ENCODE data around the gene COX19.

Gene COX19

GRCh38 chr7:990933-991728 lies 15.8 kb upstream of the COX19 start:
- DNase-seq (ENCODE audit: extremely low spot score), result no peak
- ChIA-PET POLR2A (no interaction called here), CTCF (interaction anchor here (3.1 kb wide), 1 partner anchor 75 kb away, joined by 47 read pairs; no protein-coding TSS in a partner anchor)
- no peak for TF ChIP-seq BHLHE40 (IDR thresholded peaks at IDR 0.05; ENCODE audit: borderline replicate concordance)
- no peak for TF ChIP-seq NFRKB (IDR thresholded peaks at IDR 0.05)
- no peak for TF ChIP-seq HDGF (IDR thresholded peaks at IDR 0.05; ENCODE audit: borderline replicate concordance)
- no peak for TF ChIP-seq ZNF384 (IDR thresholded peaks at IDR 0.05)
- TF ChIP-seq FOXM1 (IDR thresholded peaks at IDR 0.05; ENCODE audit: borderline replicate concordance), result no peak
- no peak for TF ChIP-seq SP1 (IDR thresholded peaks at IDR 0.05)
- TF ChIP-seq ARNT (IDR thresholded peaks at IDR 0.05), result no peak
- TF ChIP-seq FOXK2 (IDR thresholded peaks at IDR 0.05), result no peak
- TF ChIP-seq SUZ12 (IDR thresholded peaks at IDR 0.05), result no peak

- TF ChIP-seq ELF4 (IDR thresholded peaks at IDR 0.05), result no peak
- TF ChIP-seq BHLHE40 (IDR thresholded peaks at IDR 0.05; ENCODE audit: borderline replicate concordance), result no peak
- ChIA-PET POLR2A (no interaction called here), CTCF (no interaction called here)
- no peak for DNase-seq (ENCODE audit: extremely low spot score)
Observed at GRCh38 chr7:990352-990932, 15.1 kb upstream of the COX19 start.

- TF ChIP-seq ZNF384 (IDR thresholded peaks at IDR 0.05) (no peak), PKNOX1 (IDR thresholded peaks at IDR 0.05) (no peak), NFRKB (IDR thresholded peaks at IDR 0.05) (no peak), TARDBP (IDR thresholded peaks at IDR 0.05) (no peak), FOXK2 (IDR thresholded peaks at IDR 0.05) (no peak), FOXM1 (IDR thresholded peaks at IDR 0.05; ENCODE audit: borderline replicate concordance) (no peak), BHLHE40 (IDR thresholded peaks at IDR 0.05; ENCODE audit: borderline replicate concordance) (no peak), HDGF (IDR thresholded peaks at IDR 0.05; ENCODE audit: borderline replicate concordance) (no peak), ARNT (IDR thresholded peaks at IDR 0.05) (no peak), CTBP1 (IDR thresholded peaks at IDR 0.05; ENCODE audit: borderline replicate concordance) (no peak)
- ChIA-PET CTCF (no interaction called here), POLR2A (no interaction called here)
- DNase-seq (ENCODE audit: extremely low spot score), result no peak
Observed at GRCh38 chr7:988963-989529, 13.7 kb upstream of the COX19 start.

- ChIA-PET POLR2A (no interaction called here), CTCF (no interaction called here)
- TF ChIP-seq FOXM1 (IDR thresholded peaks at IDR 0.05; ENCODE audit: borderline replicate concordance), result no peak
- TF ChIP-seq L3MBTL2 (conservative IDR thresholded peaks at IDR 0.05), result no peak
- TF ChIP-seq ELF4 (IDR thresholded peaks at IDR 0.05), result no peak
- DNase-seq (ENCODE audit: extremely low spot score), result no peak
Observed at GRCh38 chr7:988426-988911, 13.1 kb upstream of the COX19 start.

GRCh38 chr7:987909-988308 lies 12.6 kb upstream of the COX19 start:
- DNase-seq (ENCODE audit: extremely low spot score), result no peak
- TF ChIP-seq HDGF (IDR thresholded peaks at IDR 0.05; ENCODE audit: borderline replicate concordance) (no peak), LEF1 (IDR thresholded peaks at IDR 0.05; ENCODE audit: borderline replicate concordance) (no peak), ARNT (IDR thresholded peaks at IDR 0.05) (no peak), PKNOX1 (IDR thresholded peaks at IDR 0.05) (no peak), TARDBP (IDR thresholded peaks at IDR 0.05) (no peak), FOXA1 (IDR thresholded peaks at IDR 0.05) (no peak), L3MBTL2 (conservative IDR thresholded peaks at IDR 0.05) (no peak), ELF4 (IDR thresholded peaks at IDR 0.05) (no peak), BHLHE40 (IDR thresholded peaks at IDR 0.05; ENCODE audit: borderline replicate concordance) (no peak), FOXK2 (IDR thresholded peaks at IDR 0.05) (no peak), FOXM1 (IDR thresholded peaks at IDR 0.05; ENCODE audit: borderline replicate concordance) (no peak), SP1 (IDR thresholded peaks at IDR 0.05) (no peak), CTBP1 (IDR thresholded peaks at IDR 0.05; ENCODE audit: borderline replicate concordance) (no peak), SUZ12 (IDR thresholded peaks at IDR 0.05) (no peak), ZNF384 (IDR thresholded peaks at IDR 0.05) (no peak), NFRKB (IDR thresholded peaks at IDR 0.05) (no peak)
- ChIA-PET POLR2A (no interaction called here), CTCF (no interaction called here)

GRCh38 chr7:986766-987751 lies 11.7 kb upstream of the COX19 start:
- no peak for DNase-seq (ENCODE audit: extremely low spot score)
- CTCF ChIA-PET, result no interaction called here
- TF ChIP-seq FOXK2 (IDR thresholded peaks at IDR 0.05), result no peak
- POLR2A ChIA-PET, result interaction anchor here (1.5 kb wide), 1 partner anchor 12 kb away, joined by 7 read pairs; the partner anchor contains the start of gene COX19

All from HEK293T (cell line).